KBM-7 (cell line): ENCODE measurements around the gene GSPT1.
A peak's percentile ranks its signal among the peaks of the same experiment; 100 is the strongest.
"Not testable (repeated sequence)": the region's sequence is repeated elsewhere in the genome, so short reads cannot be mapped to it uniquely, and the experiment has no call there.

Experiments used
- DNase-seq: peaks from one replicate; pipeline ENCODE4 v3.0.0-alpha.2; 2015
- in situ Hi-C: fragments of 300-500 bp; cut with MboI; formaldehyde crosslinking; loops from 2 replicates; pipeline ENCODE4 v1.14.3; 2020; ENCODE audit warnings: low sequenced_read_pairs, low pct_unique_long_range_greater_than_20kb, mixed read lengths

The GSPT1 gene

GRCh38 chr16:11915644-11916523 lies at the start of gene GSPT1:
GSPT1 (minus strand) TSS chr16:11915956; CDS start chr16:11915720, 236 bp downstream.
- DNase-seq = peak; percentile 99
- in situ Hi-C loops = no loop called here

GRCh38 chr16:11964761-11965551 lies 49.2 kb upstream of the GSPT1 start, which contains the start of gene TNFRSF17:
TNFRSF17 (plus strand) TSS chr16:11965210; CDS start chr16:11965325, 115 bp downstream.
- in situ Hi-C loops = no loop called here
- no peak for DNase-seq

- in situ Hi-C loops = no loop called here
- no peak for DNase-seq
Measured at GRCh38 chr16:11963706-11964105, 48.0 kb upstream of the GSPT1 start.

- in situ Hi-C loops, DNase-seq: not testable (repeated sequence)
Measured at GRCh38 chr16:11962978-11963377, 47.2 kb upstream of the GSPT1 start.

GRCh38 chr16:11962457-11962856 lies 46.7 kb upstream of the GSPT1 start:
- in situ Hi-C loops = not testable (repeated sequence)
- peak; percentile 41 for DNase-seq

- in situ Hi-C loops = no loop called here
- no peak for DNase-seq
Measured at GRCh38 chr16:11957591-11958395, 42.0 kb upstream of the GSPT1 start.

GRCh38 chr16:11956558-11956957 lies 40.8 kb upstream of the GSPT1 start:
- in situ Hi-C loops = no loop called here
- no peak for DNase-seq

- in situ Hi-C loops = no loop called here
- no peak for DNase-seq
Measured at GRCh38 chr16:11955713-11956123, 40.0 kb upstream of the GSPT1 start.

GRCh38 chr16:11953576-11953975 lies 37.8 kb upstream of the GSPT1 start:
- in situ Hi-C loops, DNase-seq: not testable (repeated sequence)

GRCh38 chr16:11950388-11950787 lies 34.6 kb upstream of the GSPT1 start:
- DNase-seq = no peak
- in situ Hi-C loops = no loop called here

- in situ Hi-C loops = no loop called here
- peak; percentile 53 for DNase-seq
Measured at GRCh38 chr16:11949527-11949926, 33.8 kb upstream of the GSPT1 start.

GRCh38 chr16:11948819-11949218 lies 33.1 kb upstream of the GSPT1 start:
- DNase-seq = no peak
- in situ Hi-C loops = no loop called here

GRCh38 chr16:11946433-11946832 lies 30.7 kb upstream of the GSPT1 start:
- in situ Hi-C loops = no loop called here
- no peak for DNase-seq

- in situ Hi-C loops = not testable (repeated sequence)
Measured at GRCh38 chr16:11941945-11942344, 26.2 kb upstream of the GSPT1 start, which contains the start of gene NPIPB2. NPIPB2 (minus strand) TSS chr16:11942045; CDS start chr16:11942045, 0 bp downstream.

GRCh38 chr16:11927350-11927749 lies 11.6 kb upstream of the GSPT1 start:
- in situ Hi-C loops, DNase-seq: not testable (repeated sequence)

More at GRCh38 chr16:11941945-11942344, 26.2 kb upstream of the GSPT1 start, which contains the start of gene NPIPB2:
- DNase-seq = not testable (repeated sequence)

- DNase-seq, in situ Hi-C loops: not testable (repeated sequence)
Measured at GRCh38 chr16:11924046-11924445, 8.3 kb upstream of the GSPT1 start.

- in situ Hi-C loops = no loop called here
- DNase-seq = no peak
Measured at GRCh38 chr16:11916524-11917285, 949 bp upstream of the GSPT1 start.

GRCh38 chr16:11915114-11915643 lies 577 bp downstream of the GSPT1 start:
- in situ Hi-C loops = no loop called here
- DNase-seq = peak; percentile 35
